IPS-20b (cell line): ENCODE results near the gene CD101.

Experiments
- H3K27ac ChIP-seq: one replicate; pipeline ENCODE4 v1.5.1; 2013; ENCODE audit warnings: low read length
- H3K27me3 ChIP-seq: 2 replicates; pipeline ENCODE4 v1.6.1; 2013; ENCODE audit warnings: mild to moderate bottlenecking, low read length, inconsistent platforms; ENCODE audit not compliant: insufficient read depth
- H3K36me3 ChIP-seq: 2 replicates; pipeline ENCODE4 v1.6.1; 2013; ENCODE audit warnings: low read depth, mild to moderate bottlenecking, inconsistent platforms, low read length, moderate library complexity; ENCODE audit not compliant: insufficient read depth
- H3K4me1 ChIP-seq: 2 replicates; pipeline ENCODE4 v1.6.1; 2013; ENCODE audit warnings: mild to moderate bottlenecking, control low read depth, inconsistent platforms, low read length, moderate library complexity; ENCODE audit not compliant: insufficient read depth
- H3K4me3 ChIP-seq: 2 replicates; pipeline ENCODE4 v1.5.1; 2013; ENCODE audit warnings: mild to moderate bottlenecking, low read length, inconsistent platforms
- H3K9ac ChIP-seq: 2 replicates; pipeline ENCODE4 v1.6.1; 2013; ENCODE audit warnings: low read depth, mild to moderate bottlenecking, inconsistent platforms, low read length, moderate library complexity
- H3K9me3 ChIP-seq: 2 replicates; pipeline ENCODE4 v1.6.1; 2013; ENCODE audit warnings: mild to moderate bottlenecking, low read depth, low read length, inconsistent platforms; ENCODE audit not compliant: insufficient read depth

Gene CD101

DNA sequence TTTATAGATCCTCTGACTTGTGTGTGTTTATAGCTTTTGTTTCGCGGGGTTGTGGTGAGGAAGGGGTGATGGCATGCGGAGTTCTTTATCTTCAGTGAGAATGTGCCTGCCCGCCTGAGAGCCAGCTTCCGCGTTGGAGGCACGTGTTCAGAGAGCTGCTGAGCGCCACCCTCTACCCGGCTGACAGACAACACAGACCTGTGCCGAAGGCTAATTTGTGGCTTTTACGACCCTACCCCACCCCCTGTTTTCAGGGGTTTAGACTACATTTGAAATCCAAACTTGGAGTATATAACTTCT lies 14.4 kb upstream of the CD101 start:
- no peak overlapping the region for H3K27ac ChIP-seq
- no peak overlapping the region for H3K9ac ChIP-seq
- no peaks in the 10 kb centered on the region for H3K9me3 ChIP-seq
- H3K4me1 ChIP-seq, result peaks cover 5% of the 10 kb centered on the region; the same call in 1 of the 2 replicates
- no peaks in the 10 kb centered on the region for H3K27me3 ChIP-seq
- peaks cover 23% of the 10 kb centered on the region for H3K36me3 ChIP-seq
- H3K4me3 ChIP-seq, result no peak overlapping the region

DNA sequence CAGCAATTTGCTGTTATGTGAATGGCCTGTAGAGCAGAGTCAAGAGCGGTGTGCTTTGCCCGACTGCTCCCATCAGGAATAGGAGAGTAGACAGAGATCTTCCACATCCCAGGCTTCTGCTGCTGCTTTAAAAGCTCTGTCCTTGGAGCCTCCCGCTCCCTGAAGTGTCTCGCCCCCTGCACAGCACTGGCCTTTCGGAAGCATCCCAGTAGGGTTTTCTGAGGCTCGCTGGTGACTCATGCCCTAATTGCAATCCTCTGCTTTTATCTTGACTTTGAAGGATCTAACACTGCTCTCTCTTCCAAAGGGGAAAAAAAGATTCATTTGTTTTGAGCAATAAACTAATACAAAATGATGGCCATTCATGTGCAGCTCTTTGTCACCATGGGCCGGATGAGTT lies 13.3 kb upstream of the CD101 start:
- H3K36me3 ChIP-seq, result peaks cover 23% of the 10 kb centered on the region
- no peaks in the 10 kb centered on the region for H3K27me3 ChIP-seq
- H3K4me3 ChIP-seq, result no peak overlapping the region
- no peak overlapping the region for H3K9ac ChIP-seq
- H3K9me3 ChIP-seq, result no peaks in the 10 kb centered on the region
- no peak overlapping the region for H3K27ac ChIP-seq
- H3K4me1 ChIP-seq, result peaks cover 5% of the 10 kb centered on the region; the same call in 1 of the 2 replicates

DNA sequence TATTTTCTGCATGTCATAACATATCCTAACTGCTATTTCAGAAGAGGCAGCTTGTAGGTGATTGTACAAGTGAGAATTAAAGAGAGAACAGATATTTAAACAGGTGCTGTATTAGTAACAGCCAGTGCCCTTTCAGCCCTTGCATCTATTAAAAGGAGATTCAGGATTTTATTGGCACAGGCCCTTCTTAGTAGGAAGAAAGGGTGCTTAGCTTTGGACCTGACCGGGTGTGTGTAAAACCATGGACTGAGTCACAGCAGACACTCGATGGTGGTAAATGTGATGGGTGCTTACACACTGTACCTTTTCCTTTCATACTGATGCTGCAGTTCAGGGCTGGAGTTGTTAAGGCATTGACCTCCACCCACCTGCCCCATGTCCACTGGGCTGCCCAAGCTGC lies 12.7 kb upstream of the CD101 start:
- H3K9me3 ChIP-seq, result no peaks in the 10 kb centered on the region
- H3K4me1 ChIP-seq, result peaks cover 5% of the 10 kb centered on the region; the same call in 1 of the 2 replicates
- H3K27me3 ChIP-seq, result no peaks in the 10 kb centered on the region
- H3K9ac ChIP-seq, result no peak overlapping the region
- H3K36me3 ChIP-seq, result peaks cover 23% of the 10 kb centered on the region
- H3K27ac ChIP-seq, result no peak overlapping the region
- no peak overlapping the region for H3K4me3 ChIP-seq

GRCh38 chr1:116989835-116990234 lies 11.7 kb upstream of the CD101 start:
- no peak overlapping the region for H3K9ac ChIP-seq
- H3K27me3 ChIP-seq, result no peaks in the 10 kb centered on the region
- H3K36me3 ChIP-seq, result peaks cover 15% of the 10 kb centered on the region
- H3K9me3 ChIP-seq, result no peaks in the 10 kb centered on the region
- peaks cover 5% of the 10 kb centered on the region; the same call in 1 of the 2 replicates for H3K4me1 ChIP-seq
- H3K27ac ChIP-seq, result no peak overlapping the region
- H3K4me3 ChIP-seq, result no peak overlapping the region

DNA sequence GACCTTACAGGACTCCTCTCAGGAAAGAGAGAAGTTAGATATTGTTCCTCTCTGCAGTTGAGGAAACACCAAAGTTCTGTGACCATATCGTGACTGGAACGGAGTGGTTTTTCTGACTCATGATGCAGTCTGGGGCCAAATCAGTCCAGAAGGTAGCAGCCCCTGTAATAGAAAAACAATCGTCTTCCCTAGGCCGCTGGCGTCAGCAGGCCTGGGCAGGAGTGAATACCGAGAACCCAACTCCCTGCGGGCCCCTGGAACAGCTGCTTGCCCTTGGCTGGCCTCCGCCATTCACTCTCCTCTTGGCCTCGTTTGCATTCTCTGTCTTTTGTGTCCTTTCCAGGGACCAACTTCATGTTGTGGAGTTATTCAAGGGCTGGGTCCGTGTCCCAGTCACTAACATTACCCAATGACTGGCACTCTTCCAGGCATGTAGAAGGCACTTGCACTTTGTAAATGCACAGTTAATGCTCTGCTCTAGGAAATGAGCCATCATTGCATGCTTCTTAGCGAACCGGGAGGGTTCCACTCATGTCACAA lies 10.9 kb upstream of the CD101 start:
- no peak overlapping the region for H3K9ac ChIP-seq

DNA sequence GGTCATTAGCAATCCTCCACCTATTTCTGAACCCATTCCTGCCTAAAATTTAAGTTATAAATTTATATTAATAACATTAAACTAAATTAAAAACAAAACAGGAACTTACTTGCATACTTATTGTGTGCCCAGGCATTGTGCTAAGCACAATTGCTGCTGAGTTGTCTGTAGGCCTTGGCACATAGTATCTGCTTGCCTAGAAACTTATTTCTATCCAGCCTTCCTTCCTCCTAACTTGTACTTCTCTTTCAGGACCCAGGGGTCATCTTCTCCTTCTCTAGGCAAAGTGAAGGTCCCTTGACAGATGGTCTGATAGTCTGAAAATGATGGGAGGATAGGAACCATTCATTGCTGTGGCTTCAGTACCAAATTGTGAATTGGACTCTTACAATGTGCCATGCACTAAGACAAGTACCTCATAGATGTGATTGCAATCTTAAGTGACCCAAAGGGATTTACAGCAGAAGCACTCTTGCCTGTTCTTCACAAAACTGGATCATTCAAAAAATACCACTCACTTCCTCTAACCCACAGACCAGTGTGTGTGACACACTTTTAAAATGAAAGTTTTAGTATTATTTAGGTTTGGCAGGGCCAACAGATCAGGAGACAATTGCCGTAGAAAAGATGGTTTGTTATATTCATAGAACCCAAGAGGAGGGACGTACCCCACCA lies 10.3 kb upstream of the CD101 start:
- Histone ChIP-seq H3K4me1 (peaks cover 5% of the 10 kb centered on the region; the same call in 1 of the 2 replicates), H3K9ac (no peak overlapping the region), H3K27me3 (no peaks in the 10 kb centered on the region), H3K27ac (no peak overlapping the region), H3K9me3 (no peaks in the 10 kb centered on the region), H3K36me3 (peaks cover 14% of the 10 kb centered on the region), H3K4me3 (no peak overlapping the region)

More for the DNA sequence above, 10.9 kb upstream of the CD101 start:
- Histone ChIP-seq H3K4me3 (no peak overlapping the region), H3K27ac (no peak overlapping the region), H3K4me1 (peaks cover 5% of the 10 kb centered on the region; the same call in 1 of the 2 replicates), H3K27me3 (no peaks in the 10 kb centered on the region), H3K9me3 (no peaks in the 10 kb centered on the region), H3K36me3 (peaks cover 14% of the 10 kb centered on the region)

- H3K36me3 ChIP-seq, result peaks cover 14% of the 10 kb centered on the region
- no peaks in the 10 kb centered on the region for H3K27me3 ChIP-seq
- no peak overlapping the region for H3K4me3 ChIP-seq
- H3K9me3 ChIP-seq, result no peaks in the 10 kb centered on the region
- H3K9ac ChIP-seq, result no peak overlapping the region
- no peak overlapping the region for H3K27ac ChIP-seq
- H3K4me1 ChIP-seq, result peaks cover 5% of the 10 kb centered on the region; the same call in 1 of the 2 replicates
Measured at GRCh38 chr1:116991918-116992317, 9.6 kb upstream of the CD101 start.

- Histone ChIP-seq H3K27me3 (no peaks in the 10 kb centered on the region), H3K27ac (no peak overlapping the region), H3K9ac (no peak overlapping the region), H3K36me3 (peaks cover 9% of the 10 kb centered on the region), H3K9me3 (no peaks in the 10 kb centered on the region), H3K4me3 (no peak overlapping the region), H3K4me1 (peaks cover 5% of the 10 kb centered on the region; the same call in 1 of the 2 replicates)
Measured at GRCh38 chr1:116993286-116993685, 8.3 kb upstream of the CD101 start.

- Histone ChIP-seq H3K27me3 (no peaks in the 10 kb centered on the region), H3K4me1 (peaks cover 5% of the 10 kb centered on the region; the same call in 1 of the 2 replicates), H3K9ac (no peak overlapping the region), H3K27ac (no peak overlapping the region), H3K9me3 (no peaks in the 10 kb centered on the region), H3K4me3 (no peak overlapping the region), H3K36me3 (peaks cover 9% of the 10 kb centered on the region)
Measured at GRCh38 chr1:116994411-116994810, 7.1 kb upstream of the CD101 start.

DNA sequence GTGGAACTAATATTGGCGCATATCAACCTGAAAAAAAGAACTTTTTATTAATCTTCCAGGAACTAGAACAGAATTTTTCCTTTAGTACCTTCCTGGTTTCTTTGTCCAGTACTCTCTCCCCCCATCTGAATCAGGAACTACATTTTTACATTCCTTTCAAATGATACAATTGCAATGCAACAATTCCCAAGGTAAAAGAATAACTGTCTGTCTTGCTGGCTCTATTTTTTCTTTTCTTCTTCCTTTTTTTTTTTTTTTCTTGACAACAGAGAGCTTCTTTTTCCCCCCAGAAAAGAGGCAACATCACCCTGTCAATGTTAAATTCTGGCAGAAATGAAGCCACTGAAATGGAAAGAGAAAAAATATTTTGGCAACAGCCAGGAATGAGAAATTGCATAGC lies 4.5 kb upstream of the CD101 start:
- H3K27me3 ChIP-seq, result no peaks in the 10 kb centered on the region
- 0 out of 2 replicates have a peak, but pooled peaks cover under 1% of the 10 kb centered on the region for H3K4me1 ChIP-seq
- H3K27ac ChIP-seq, result no peak overlapping the region
- H3K4me3 ChIP-seq, result no peak overlapping the region
- no peaks in the 10 kb centered on the region for H3K36me3 ChIP-seq
- H3K9me3 ChIP-seq, result no peaks in the 10 kb centered on the region
- H3K9ac ChIP-seq, result no peak overlapping the region

- Histone ChIP-seq H3K27me3 (no peaks in the 10 kb centered on the region), H3K4me3 (no peak overlapping the region), H3K27ac (no peak overlapping the region), H3K9me3 (no peaks in the 10 kb centered on the region), H3K4me1 (no peaks in the 10 kb centered on the region), H3K36me3 (no peaks in the 10 kb centered on the region), H3K9ac (no peak overlapping the region)
Measured at GRCh38 chr1:116997636-116998035, 3.9 kb upstream of the CD101 start.

GRCh38 chr1:116999596-116999995 lies 2.0 kb upstream of the CD101 start:
- Histone ChIP-seq H3K9ac (no peak overlapping the region), H3K27me3 (no peaks in the 10 kb centered on the region), H3K9me3 (no peaks in the 10 kb centered on the region), H3K4me1 (peaks cover 17% of the 10 kb centered on the region; the same call in 1 of the 2 replicates), H3K4me3 (no peak overlapping the region), H3K36me3 (no peaks in the 10 kb centered on the region), H3K27ac (no peak overlapping the region)
